NCI-H2171 (cell line): ENCODE measurements around the gene CCDC195.
"Not testable (repeated sequence)": the region's sequence is repeated elsewhere in the genome, so short reads cannot be mapped to it uniquely, and the experiment has no call there.

Experiments used
- DNase-seq: peaks from one replicate; lab custom pipeline; 2025; lab: John Stamatoyannopoulos, UW

Gene CCDC195

DNA sequence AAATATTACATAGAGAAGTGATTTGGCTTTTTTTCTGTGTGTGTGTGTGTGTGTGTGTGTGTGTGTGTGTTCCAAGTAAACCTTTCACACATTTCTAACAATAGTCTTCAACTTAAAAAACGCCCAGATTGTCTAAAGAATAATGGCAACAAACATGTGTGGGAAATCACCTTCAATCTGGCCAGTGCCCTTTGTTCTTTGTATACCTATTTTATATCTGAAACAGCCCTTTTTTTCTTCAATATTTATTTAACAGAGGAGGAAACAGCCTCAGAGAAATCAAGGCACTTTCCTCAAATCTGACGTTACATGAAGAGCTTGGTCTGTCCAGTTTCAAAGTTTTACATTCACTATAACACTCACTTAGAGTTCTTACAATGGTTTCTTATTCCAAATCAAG lies 25.3 kb downstream of the CCDC195 start:
- DNase-seq = no peak

DNA sequence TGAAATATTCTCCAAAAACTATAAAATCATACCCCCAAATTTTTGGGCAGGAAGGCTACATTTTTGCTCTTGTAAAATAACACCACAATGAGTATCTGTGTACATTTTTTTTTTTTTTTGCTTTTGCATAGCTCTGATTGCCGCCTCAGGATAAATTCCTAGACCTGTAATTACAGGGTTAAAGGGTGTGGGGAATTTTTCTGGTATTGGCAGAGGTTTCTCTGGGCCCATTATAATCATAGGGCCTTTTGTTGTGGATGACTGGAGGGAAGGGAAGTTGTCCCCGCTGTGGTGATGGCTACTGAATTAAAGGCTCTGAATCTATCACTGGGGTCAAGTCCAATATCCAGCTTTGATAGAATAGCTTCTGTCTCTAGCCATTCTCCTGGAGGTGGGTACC lies 26.6 kb downstream of the CCDC195 start:
- DNase-seq = no peak

DNA sequence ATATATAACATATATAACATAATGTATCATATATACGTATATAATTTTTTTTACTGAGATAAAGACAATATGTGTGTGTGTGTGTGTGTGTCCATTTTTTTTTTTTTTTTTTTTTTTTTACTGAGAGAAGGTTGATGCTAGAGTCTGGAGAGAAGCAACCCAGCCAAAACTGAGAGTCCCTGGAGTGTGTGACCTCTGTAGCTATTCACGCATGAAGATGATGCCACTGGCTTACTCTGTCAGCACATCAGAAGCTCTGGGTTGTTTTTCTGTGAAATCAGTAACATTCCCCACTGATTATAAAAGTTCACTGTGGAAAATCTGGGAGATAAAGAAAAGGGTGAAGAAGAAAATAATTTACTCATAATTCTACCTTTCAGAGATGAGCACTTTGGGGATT lies 27.2 kb downstream of the CCDC195 start:
- DNase-seq = no peak

DNA sequence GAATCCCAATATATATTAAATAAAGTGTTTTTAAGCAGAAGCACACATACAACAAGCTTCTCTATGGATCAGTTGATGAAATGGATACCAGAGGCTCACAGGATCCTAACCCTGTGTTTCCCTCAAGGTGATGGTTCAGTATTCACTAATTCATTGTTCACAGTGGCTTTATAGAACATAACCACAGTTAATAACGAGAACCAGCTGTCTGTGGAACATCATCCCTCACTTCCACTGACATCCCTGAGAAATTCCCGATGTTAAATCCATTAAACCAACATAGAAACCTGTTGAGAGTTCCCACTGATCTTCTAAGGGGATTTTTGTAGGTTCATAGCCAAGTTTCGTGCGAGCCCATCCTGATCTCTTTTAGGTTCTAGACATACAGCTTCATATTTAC lies 29.0 kb downstream of the CCDC195 start:
- DNase-seq = no peak

GRCh38 chr2:224685121-224685520 lies 31.0 kb downstream of the CCDC195 start:
- DNase-seq = no peak

DNA sequence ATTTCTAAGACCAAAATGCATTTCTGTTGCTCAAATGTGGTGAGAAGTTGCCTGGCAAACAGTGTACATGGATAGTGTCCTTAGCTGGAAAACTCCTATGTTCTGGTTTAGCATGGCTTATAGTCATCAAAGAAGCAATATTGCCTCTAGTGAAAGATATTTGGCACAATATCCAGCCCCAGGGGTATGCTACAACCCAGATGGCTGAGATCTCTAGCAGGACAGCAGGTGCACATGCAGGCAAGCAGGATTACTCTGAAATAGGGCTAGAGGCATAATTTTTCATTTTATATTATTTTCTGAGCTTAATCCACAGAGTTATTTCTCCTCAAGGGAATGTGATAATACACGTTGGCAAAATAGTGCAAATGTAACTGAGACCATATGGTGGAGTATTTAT lies 34.0 kb downstream of the CCDC195 start:
- DNase-seq = peak; percentile 41

DNA sequence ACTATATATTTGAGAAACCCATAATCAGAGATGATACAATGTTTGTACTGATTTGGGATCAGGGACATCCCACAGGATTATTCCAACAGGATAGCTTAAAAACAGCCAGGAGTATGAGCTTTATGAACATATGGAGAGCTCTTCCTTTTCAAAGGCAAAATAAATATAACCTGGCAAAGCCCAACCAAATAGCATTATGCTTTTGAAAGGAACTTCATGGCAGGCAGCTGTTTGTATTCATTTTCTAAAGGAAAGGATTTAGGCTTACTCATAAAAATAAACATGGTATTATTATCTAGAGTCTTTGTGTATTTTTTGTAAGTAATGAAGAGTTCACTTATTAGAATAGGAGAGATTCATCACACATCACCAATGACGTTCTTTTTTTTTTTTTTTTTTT lies 44.4 kb downstream of the CCDC195 start:
- DNase-seq = no peak

GRCh38 chr2:224670203-224670602 lies 46.0 kb downstream of the CCDC195 start:
- DNase-seq = no peak

GRCh38 chr2:224669449-224669848 lies 46.7 kb downstream of the CCDC195 start:
- DNase-seq = no peak

GRCh38 chr2:224668123-224668909 lies 47.8 kb downstream of the CCDC195 start:
- no peak for DNase-seq

GRCh38 chr2:224666951-224667553 lies 49.1 kb downstream of the CCDC195 start:
- no peak for DNase-seq

DNA sequence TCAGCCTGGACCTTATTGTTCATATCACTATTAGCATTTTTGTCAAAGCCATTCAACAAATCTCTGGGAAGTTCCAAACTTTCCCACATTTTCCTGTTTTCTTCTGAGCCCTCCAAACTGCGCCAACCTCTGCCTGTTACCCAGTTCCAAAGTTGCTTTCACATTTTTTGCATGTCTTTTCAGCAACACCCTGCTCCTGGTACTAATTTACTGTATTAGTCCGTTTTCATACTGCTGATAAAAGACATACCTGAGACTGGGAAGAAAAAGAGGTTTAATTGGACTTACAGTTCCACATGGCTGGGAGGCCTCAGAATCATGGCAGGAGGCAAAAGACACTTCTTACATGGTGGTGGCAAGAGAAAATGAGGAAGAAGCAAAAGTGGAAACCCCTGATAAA lies 52.8 kb downstream of the CCDC195 start:
- not testable (repeated sequence) for DNase-seq

DNA sequence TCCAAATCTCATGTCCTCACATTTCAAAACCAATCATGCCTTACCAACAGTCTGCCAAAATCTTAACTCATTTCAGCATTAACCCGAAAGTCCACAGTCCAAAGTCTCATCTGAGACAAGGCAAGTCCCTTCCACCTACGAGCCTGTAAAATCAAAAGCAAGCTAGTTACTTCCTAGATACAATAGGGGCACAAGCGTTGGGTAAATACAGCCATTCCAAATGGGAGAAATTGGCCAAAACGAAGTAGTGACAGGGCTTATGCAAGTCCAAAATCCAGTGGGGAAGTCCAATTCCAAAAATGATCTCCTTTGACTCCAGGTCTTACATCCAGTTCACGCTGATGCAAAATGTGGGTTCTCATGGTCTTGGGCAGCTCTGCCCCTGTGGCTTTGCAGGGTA lies 54.5 kb downstream of the CCDC195 start:
- DNase-seq = not testable (repeated sequence)

DNA sequence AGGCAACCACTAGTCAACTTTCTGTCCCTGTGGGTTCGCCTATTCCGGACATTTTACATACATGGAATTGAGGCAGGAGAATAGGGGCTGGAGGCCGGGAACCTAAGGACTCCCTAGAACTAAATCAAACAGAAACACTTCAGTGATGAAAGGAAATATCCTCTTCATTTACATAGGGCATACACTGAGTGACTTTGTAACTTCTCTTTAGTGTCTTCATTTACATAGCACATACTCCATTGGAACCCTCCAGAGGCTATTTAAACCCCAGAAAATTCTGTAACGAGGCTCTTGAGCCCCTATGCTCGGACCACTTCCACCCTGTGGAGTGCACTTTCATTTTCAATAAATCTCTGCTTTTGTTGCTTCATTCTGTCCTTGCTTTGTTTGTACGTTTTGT lies 56.5 kb downstream of the CCDC195 start:
- no peak for DNase-seq

DNA sequence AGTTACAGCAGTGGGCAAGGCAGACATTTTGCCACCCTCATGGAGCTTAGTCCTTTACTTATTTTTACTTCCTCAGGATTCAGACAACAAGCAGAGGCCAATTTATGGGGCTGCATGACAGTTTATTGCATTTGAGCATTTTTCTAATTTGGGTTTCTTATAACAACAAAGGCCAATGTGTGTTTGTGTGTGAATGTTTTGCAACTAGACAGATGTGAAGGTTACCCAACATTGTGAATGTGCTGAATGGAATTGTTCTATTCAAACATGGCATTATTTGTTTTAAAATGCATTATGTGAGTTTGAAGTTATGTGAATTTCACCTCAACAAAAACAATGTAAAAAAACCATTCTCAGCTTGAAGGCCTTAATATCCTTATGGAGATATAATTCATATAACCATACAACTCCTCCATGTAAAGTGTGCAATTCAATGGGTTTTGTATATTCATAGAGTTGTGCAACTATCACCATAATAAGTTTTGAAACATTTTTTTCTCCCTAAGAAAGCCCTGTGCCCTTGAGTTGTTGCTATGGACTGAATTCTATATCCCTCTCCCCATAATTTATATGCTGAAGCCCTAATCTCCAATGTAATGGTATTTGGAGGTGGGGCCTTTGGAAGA lies 57.3 kb downstream of the CCDC195 start:
- no peak for DNase-seq

GRCh38 chr2:224657349-224657748 lies 58.8 kb downstream of the CCDC195 start:
- no peak for DNase-seq

GRCh38 chr2:224655006-224655537 lies 61.1 kb downstream of the CCDC195 start:
- no peak for DNase-seq
